Stimulated activated CD4-positive, alpha-beta T cell treated with anti-CD3 and anti-CD28 coated beads, Interleukin-1b, Interleukin-23, amount 100 ng/mL, for 48 hours (primary cell): ENCODE data around the gene ADAT1.

ENCODE experiments used
- DNase-seq: peaks from one replicate; pipeline ENCODE4 v3.0.0-alpha.2; 2020

The ADAT1 gene

GRCh38 chr16:75572864-75573542 is 50.1 kb downstream of the ADAT1 start:
- no peak for DNase-seq

DNA sequence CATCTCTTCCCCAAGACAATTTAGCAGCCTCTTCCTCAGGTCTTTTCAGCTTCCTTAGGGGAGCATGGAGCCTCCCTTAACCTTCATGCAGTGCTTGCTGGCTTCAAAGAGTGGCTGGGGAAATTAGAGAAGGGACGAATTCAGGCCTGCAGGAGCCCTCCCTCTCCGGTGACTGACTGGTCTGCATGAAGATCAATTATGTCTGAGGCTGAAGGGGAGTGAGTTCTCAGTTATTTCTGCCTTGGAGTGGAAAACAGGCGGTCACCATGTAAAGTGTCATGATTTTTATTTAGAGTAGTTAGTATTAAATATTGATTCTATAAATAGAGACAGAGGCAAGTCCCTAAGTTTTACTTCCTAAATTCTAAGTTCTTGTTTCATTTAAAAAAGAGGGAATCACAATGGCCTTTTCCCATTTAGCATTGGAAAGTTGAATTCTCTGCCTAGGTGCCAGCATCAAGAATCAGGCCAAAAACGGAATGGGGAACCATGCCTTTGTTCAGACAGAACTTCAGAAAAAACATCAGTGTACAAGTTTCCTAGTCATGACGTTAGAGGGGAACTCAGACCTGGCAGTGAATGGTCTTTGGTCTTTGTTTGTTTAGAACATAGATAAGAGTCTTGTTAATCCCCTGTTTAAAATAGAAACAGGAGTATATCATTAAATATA is 52.5 kb downstream of the ADAT1 start:
- no peak for DNase-seq

DNA sequence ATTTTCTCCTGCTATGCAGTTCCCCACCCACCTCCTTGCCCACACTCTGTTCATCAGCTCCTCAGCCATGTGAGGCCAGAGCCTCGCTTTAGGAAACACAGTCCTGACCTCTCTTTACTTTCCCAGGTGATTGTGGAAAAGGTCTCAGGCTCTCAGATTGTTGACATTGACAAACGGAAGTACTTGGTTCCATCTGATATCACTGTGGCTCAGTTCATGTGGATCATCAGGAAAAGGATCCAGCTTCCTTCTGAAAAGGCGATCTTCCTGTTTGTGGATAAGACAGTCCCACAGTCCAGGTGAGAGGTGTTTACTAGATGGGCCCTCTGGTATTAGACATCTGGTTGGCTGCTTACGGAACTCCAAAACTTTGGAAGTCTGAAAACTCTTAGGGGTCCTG is 55.2 kb downstream of the ADAT1 start:
- no peak for DNase-seq

GRCh38 chr16:75566758-75567255 is 56.3 kb downstream of the ADAT1 start:
- peak; percentile 4 for DNase-seq

- DNase-seq: peak; percentile 85
These were observed 56.9 kb downstream of the ADAT1 start, which contains the start of gene GABARAPL2 for GRCh38 chr16:75566040-75566757. TSS of gene GABARAPL2 (plus strand) at chr16:75566379. CDS start at chr16:75566487, 108 bp downstream.

GRCh38 chr16:75565640-75566039 is 57.4 kb downstream of the ADAT1 start:
- no peak for DNase-seq

DNA sequence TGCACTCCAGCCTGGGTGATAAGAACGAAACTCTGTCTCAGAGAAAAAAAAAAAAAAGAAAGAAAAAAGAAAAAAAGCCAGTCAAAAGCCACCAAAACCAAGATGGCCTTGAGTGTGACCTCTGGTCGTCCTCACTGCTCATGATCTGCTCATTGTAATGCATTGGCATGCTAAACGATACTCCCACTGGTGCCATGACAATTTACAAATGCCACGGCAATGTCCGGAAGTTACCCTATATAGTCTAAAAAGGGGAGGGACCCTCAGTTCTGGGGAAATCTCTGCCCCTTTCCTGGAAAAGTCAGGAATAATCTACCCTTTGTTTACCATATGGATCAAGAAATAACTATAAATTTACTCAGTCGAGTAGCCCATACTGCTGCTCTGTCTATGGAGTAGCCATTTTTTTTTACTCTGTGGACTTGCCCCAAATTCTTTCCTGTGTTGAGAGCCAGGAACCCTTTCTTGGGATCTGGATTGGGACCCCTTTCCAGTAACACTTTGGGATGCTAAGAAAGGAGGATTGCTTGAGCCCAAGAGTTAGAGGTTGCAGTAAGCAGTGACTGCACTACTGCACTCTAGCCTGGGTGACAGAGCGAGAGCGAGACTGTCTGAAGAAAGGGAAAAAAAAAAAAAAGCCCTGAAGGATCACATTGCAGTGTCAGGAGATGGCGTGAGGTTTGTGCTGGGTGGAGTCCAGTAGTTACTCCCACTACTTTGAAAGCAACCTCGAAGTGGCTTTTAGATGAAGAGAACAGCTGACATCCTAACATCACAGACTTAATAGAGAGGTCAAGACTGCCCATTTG is 63.3 kb downstream of the ADAT1 start:
- DNase-seq: no peak

GRCh38 chr16:75558846-75559401 is 64.2 kb downstream of the ADAT1 start:
- no peak for DNase-seq

GRCh38 chr16:75556431-75556950 is 66.6 kb downstream of the ADAT1 start:
- DNase-seq: no peak

DNA sequence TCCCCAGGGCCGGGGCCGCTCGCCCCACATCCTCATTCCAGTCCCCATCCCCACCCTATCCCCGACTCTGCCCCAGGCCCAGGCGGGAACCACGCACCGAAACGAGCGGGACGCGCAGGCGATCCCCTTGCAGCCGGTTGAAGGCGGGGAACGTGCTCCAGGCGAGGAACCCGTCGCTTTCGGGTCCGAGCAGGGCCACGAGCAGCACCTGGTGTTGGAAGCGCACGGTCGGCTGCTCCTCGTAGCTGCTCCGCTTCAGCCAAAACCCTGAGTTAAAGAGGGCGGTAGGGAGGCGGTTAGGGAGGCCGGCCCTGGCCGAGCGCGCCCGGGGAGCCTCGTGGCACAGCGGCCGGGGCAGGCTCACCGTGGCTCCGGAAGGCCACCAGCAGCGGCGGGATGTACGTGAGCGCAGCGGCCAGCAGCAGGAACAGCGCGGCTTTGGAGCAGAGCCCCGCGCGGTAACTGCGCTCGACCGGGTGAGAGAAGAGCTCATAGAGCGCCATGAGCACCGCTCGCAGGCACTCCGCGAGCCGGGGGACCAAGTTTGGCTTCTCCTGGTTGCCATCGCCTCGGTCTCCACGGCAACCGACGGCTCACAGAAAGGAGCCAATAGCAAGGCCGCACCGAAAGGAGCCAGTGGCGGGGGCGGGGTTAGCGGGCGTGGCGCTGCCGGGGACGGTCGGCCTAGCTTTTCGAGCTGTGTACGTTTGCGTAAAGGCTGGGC is 67.2 kb downstream of the ADAT1 start, which contains the start of gene TMEM231:
Gene TMEM231 (minus strand): TSS at position 546 of the 724 bp plus-strand sequence. CDS start 43 bp downstream, at position 503.
- peak; percentile 97 for DNase-seq

- DNase-seq: no peak
These were observed 67.8 kb downstream of the ADAT1 start for GRCh38 chr16:75555213-75555706.

- no peak for DNase-seq
These were observed 70.1 kb downstream of the ADAT1 start for GRCh38 chr16:75552951-75553350.

DNA sequence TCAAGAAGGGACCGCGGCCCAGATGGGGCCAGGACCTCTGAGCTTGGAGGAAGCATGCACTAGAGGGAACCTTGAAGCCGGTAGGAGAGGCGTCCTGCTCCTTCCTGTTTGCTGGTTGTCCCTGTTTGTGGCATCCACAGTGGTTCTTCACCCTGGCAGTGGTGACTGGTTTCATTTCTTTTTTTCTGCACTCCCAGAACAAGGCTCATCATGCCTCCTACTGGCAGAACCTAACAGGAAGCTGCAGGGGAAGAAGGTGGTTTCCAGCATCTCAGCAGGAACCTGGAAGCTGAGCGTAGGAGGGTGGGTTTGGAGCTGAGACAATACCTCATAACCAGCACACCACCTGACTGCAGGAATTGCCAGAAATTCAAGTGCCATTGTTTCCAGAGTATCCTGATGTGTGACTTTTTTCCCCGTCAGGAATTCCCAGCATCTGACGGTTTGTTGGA is 72.8 kb downstream of the ADAT1 start:
- DNase-seq: peak; percentile 39
